ENCODE measurements around the gene CDKN1A. TPM values are rescaled to one million over a fixed set of nuclear protein-coding genes. Genes with fewer than 3 reads are reported as not detected.

CDKN1A gene
- total and polyA plus RNA-seq, 9 of the 15 experiments (the other 6 are each of a cell fraction or from before 2014, with no cell fraction given): 0.25 to 8.1 (median 5.1) TPM

- no peak for TF ChIP-seq FOXM1 (IDR thresholded peaks at IDR 0.05; ENCODE audit: low read depth)
- TF ChIP-seq FOXM1 (CRISPR knock-in tag; IDR thresholded peaks at IDR 0.05; ENCODE audit: low read depth): no peak
- no peak for TF ChIP-seq ZC3H8 (IDR thresholded peaks at IDR 0.05)
- no peak for TF ChIP-seq HBP1 (CRISPR knock-in tag; IDR thresholded peaks at IDR 0.05)
- no peak for TF ChIP-seq NBN (IDR thresholded peaks at IDR 0.05; ENCODE audit: low read depth)
- TF ChIP-seq NCOA2 (IDR thresholded peaks at IDR 0.05; ENCODE audit: partially characterized antibody in 2 of 2): no peak
- TF ChIP-seq ZNF707 (CRISPR knock-in tag; conservative IDR thresholded peaks at IDR 0.05): no peak
- TF ChIP-seq NCOA1 (IDR thresholded peaks at IDR 0.05; ENCODE audit: low read depth): no peak
- TF ChIP-seq ZNF518B (CRISPR knock-in tag; IDR thresholded peaks at IDR 0.05): no peak
- TF ChIP-seq, protein P1, sequence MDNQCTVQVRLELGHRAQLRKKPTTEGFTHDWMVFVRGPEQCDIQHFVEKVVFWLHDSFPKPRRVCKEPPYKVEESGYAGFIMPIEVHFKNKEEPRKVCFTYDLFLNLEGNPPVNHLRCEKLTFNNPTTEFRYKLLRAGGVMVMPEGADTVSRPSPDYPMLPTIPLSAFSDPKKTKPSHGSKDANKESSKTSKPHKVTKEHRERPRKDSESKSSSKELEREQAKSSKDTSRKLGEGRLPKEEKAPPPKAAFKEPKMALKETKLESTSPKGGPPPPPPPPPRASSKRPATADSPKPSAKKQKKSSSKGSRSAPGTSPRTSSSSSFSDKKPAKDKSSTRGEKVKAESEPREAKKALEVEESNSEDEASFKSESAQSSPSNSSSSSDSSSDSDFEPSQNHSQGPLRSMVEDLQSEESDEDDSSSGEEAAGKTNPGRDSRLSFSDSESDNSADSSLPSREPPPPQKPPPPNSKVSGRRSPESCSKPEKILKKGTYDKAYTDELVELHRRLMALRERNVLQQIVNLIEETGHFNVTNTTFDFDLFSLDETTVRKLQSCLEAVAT (IDR thresholded peaks at IDR 0.05): no peak
- no peak for TF ChIP-seq CSDE1 (IDR thresholded peaks at IDR 0.05)
- TF ChIP-seq PPARD (CRISPR knock-in tag; IDR thresholded peaks at IDR 0.05): no peak
- TF ChIP-seq ZNF75A (CRISPR knock-in tag; IDR thresholded peaks at IDR 0.05): no peak
- 0 out of 2 replicates have a peak, but pooled peaks have one; percentile 18 for TF ChIP-seq JUND (IDR thresholded peaks at IDR 0.05; ENCODE audit: borderline replicate concordance, low read depth, low read length)
- TF ChIP-seq JUND (tag; IDR thresholded peaks at IDR 0.05; ENCODE audit: borderline replicate concordance, low read depth, low read length): no peak; the same call in 2 of the 3 replicates
- TF ChIP-seq SNRNP70 (optimal IDR thresholded peaks at IDR 0.05; ENCODE audit: low read depth, low read length): no peak
- no peak for TF ChIP-seq ZNF3 (CRISPR knock-in tag; IDR thresholded peaks at IDR 0.05)
- TF ChIP-seq HSF4 (CRISPR knock-in tag; IDR thresholded peaks at IDR 0.05; ENCODE audit: borderline replicate concordance): no peak
- 0 out of 2 replicates have a peak, but pooled peaks have one; percentile 41 for TF ChIP-seq CC2D1A (IDR thresholded peaks at IDR 0.05)
- no peak for TF ChIP-seq ZNF347 (CRISPR knock-in tag; IDR thresholded peaks at IDR 0.05; ENCODE audit: low read depth)
- TF ChIP-seq ZNF263 (CRISPR knock-in tag; IDR thresholded peaks at IDR 0.05; ENCODE audit: borderline replicate concordance): no peak
These were observed 46.2 kb downstream of the CDKN1A start (continued) for GRCh38 chr6:36724514-36725390.

All from K562 (cell line).